ENCODE measurements around the gene CATSPER4.

CATSPER4 gene

DNA sequence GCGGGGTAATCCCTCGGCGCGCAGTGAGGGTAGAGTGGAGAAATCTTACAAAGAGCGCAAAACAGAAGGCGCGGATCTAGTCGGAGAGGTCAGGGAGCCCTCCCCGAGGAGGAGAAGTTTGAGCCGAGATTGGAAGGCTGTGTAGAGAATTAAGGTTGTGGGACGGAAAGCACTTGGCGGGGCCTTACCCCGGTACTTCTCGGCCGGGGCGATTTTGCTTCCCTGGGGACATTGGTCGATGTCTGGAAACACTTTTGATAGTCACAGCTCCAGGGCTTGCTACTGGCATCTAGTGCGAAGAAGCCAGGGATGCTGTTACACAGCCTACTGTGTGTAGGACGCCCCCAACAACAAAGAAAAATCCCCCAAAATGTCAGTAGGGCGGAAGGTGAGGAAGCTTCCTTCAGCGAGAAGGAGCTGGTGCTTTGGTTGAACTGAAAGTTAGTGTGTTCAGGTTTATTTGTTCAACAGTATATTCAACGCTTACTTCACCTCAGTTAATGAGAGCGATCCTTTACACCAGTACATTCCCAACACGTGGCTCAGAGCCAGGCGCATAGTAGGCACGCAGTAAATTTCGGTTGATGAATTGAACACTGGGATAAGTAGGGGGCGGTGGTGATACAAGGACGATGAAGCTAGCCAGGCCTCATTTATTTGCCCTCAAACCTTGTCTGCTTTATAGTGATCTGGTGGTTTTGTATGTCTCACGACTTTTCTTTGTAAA lies 44.4 kb downstream of the CATSPER4 start:
- DNase-seq (ENCODE audit: low read depth in 2 of 2, low spot score in 1 of 2) = no peak

DNA sequence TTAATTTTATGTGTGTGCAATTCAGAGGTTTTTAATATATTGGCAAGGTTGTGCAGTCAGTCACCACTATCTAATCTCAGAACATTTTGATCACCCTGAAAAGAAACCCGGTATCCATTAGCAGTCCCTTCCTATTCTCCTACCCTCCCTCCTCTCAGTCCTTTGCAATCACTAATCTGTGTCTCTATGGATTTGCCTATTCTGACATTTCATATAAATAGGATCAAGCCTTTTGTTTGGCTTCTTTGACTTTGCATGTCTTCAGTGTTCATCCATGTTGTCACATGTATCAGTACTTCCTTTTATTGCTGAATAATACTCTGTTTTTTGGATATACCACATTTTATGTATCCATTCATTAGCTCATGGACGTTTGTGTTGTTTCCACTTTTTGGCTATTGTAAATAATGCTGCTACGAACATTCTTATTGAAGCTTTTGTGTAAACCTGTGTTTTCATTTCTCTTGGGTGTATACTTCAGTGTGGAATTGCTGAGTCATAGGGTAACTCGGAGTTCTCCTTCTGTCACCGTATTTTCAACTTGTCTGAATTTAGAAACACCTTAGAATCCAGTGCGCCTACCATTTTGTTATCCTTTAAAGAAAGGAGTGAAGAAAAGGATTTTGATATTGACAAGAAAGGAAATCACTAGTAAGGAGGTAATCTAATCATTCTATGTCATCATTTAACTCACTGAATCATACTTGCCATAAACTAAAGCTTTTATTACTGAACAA lies 47.0 kb downstream of the CATSPER4 start:
- no peak for DNase-seq (ENCODE audit: low read depth in 2 of 2, low spot score in 1 of 2)

GRCh38 chr1:26239936-26240335 lies 49.5 kb downstream of the CATSPER4 start:
- DNase-seq (ENCODE audit: low read depth in 2 of 2, low spot score in 1 of 2) = no peak
